OCI-LY1 (cell line): ENCODE measurements around the gene DRD2.

Experiments
- H2AFZ ChIP-seq: fragments of 200-600 bp; sonication (generic), shearing (Covaris generic); 2 replicates; pipeline ENCODE4 v1.6.0; 2014; ENCODE audit warnings: antibody characterized with exemption, mild to moderate bottlenecking, low read length
- H3F3A ChIP-seq: fragments of 200-600 bp; sonication (generic), shearing (Covaris generic); 2 replicates; pipeline ENCODE4 v1.6.0; 2014; ENCODE audit warnings: mild to moderate bottlenecking, antibody characterized with exemption, low read length, moderate library complexity; ENCODE audit not compliant: insufficient read depth
- H3K27ac ChIP-seq: fragments of 200-600 bp; sonication (generic); 2 replicates; pipeline ENCODE4 v1.5.1; 2014; ENCODE audit warnings: low read length, mixed run types, mild to moderate bottlenecking, low read depth; ENCODE audit not compliant: poor library complexity, severe bottlenecking
- H3K27me3 ChIP-seq: fragments of 200-600 bp; sonication (generic); 2 replicates; pipeline ENCODE4 v1.6.0; 2014; ENCODE audit warnings: antibody characterized with exemption, mild to moderate bottlenecking, low read length, moderate library complexity; ENCODE audit not compliant: insufficient read depth
- H3K36me3 ChIP-seq: fragments of 200-600 bp; sonication (generic); 2 replicates; pipeline ENCODE4 v1.6.1; 2014; ENCODE audit warnings: mild to moderate bottlenecking, antibody characterized with exemption, low read length, moderate library complexity, mixed read lengths; ENCODE audit not compliant: insufficient read depth
- H3K4me1 ChIP-seq: fragments of 200-600 bp; sonication (generic); 2 replicates; pipeline ENCODE4 v1.5.1; 2014; ENCODE audit warnings: mild to moderate bottlenecking, low read length, moderate library complexity; ENCODE audit not compliant: insufficient read depth, severe bottlenecking
- H3K4me2 ChIP-seq: fragments of 200-600 bp; sonication (generic), shearing (Covaris generic); 2 replicates; pipeline ENCODE4 v1.6.1; 2014; ENCODE audit warnings: low read length
- H3K4me3 ChIP-seq: fragments of 200-600 bp; sonication (generic); 2 replicates; pipeline ENCODE4 v1.5.1; 2014; ENCODE audit warnings: low read length, low read depth, mild to moderate bottlenecking, mixed read lengths; ENCODE audit not compliant: poor library complexity, severe bottlenecking
- H3K79me2 ChIP-seq: fragments of 200-600 bp; shearing (Covaris generic); 2 replicates; pipeline ENCODE4 v1.6.1; 2016; ENCODE audit warnings: mixed run types, low read length, mixed read lengths; ENCODE audit not compliant: insufficient read depth
- H3K9ac ChIP-seq: fragments of 200-600 bp; sonication (generic), shearing (Covaris generic); 2 replicates; pipeline ENCODE4 v1.6.1; 2014; ENCODE audit warnings: mild to moderate bottlenecking, low read length, mixed read lengths
- H3K9me2 ChIP-seq: fragments of 200-600 bp; sonication (generic), shearing (Covaris generic); 2 replicates; pipeline ENCODE4 v1.6.1; 2014; ENCODE audit warnings: low read depth, mild to moderate bottlenecking, low read length, mixed read lengths
- H3K9me3 ChIP-seq: fragments of 200-600 bp; shearing (Covaris generic); 2 replicates; pipeline ENCODE4 v1.6.1; 2014; ENCODE audit warnings: low read length, mixed read lengths
- H4K20me1 ChIP-seq: fragments of 200-600 bp; sonication (generic), shearing (Covaris generic); 2 replicates; pipeline ENCODE4 v1.6.0; 2016; ENCODE audit warnings: mild to moderate bottlenecking, low read length; ENCODE audit not compliant: insufficient read depth
- EZH2 ChIP-seq: fragments of 200-600 bp; sonication (generic), shearing (Covaris generic); IDR thresholded peaks from 2 replicates; pipeline ENCODE4 v1.8.0; 2017; ENCODE audit warnings: borderline replicate concordance, mixed run types, mild to moderate bottlenecking, antibody characterized with exemption, low read length, moderate library complexity, mixed read lengths
- TF ChIP-seq, protein P1 (sequence below): fragments of 200-600 bp; sonication (generic), shearing (Covaris generic); IDR thresholded peaks from 2 replicates; pipeline ENCODE4 v1.5.1; 2017; ENCODE audit warnings: mild to moderate bottlenecking, antibody characterized with exemption, low read length, moderate library complexity, mixed read lengths

DRD2 gene

DNA sequence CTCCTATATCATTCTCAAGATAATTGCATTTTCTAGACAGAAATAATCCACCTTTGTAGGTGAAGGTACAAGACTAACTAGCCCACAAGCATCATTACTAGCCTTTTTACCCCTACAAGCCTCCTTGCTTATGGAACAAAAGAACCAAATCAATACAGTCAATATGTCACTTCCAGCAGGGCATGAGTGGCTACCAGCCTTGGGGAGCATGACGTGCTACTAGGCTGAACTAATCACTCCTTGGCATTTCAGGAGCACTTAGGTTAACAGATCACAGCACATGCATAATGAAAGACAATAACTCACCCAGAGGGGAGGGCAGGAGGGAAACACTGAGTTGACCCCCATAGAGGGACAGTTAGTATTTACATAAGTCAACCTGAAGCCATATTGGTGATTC lies 2.7 kb downstream of the DRD2 start:
- H3K4me2 ChIP-seq, result no peak overlapping the region
- no peaks in the 10 kb centered on the region for H3F3A ChIP-seq
- H3K27ac ChIP-seq, result no peak overlapping the region
- no peak for TF ChIP-seq EZH2
- TF ChIP-seq, protein P1, sequence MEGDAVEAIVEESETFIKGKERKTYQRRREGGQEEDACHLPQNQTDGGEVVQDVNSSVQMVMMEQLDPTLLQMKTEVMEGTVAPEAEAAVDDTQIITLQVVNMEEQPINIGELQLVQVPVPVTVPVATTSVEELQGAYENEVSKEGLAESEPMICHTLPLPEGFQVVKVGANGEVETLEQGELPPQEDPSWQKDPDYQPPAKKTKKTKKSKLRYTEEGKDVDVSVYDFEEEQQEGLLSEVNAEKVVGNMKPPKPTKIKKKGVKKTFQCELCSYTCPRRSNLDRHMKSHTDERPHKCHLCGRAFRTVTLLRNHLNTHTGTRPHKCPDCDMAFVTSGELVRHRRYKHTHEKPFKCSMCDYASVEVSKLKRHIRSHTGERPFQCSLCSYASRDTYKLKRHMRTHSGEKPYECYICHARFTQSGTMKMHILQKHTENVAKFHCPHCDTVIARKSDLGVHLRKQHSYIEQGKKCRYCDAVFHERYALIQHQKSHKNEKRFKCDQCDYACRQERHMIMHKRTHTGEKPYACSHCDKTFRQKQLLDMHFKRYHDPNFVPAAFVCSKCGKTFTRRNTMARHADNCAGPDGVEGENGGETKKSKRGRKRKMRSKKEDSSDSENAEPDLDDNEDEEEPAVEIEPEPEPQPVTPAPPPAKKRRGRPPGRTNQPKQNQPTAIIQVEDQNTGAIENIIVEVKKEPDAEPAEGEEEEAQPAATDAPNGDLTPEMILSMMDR, result no peak
- H3K36me3 ChIP-seq, result no peaks in the 10 kb centered on the region
- H3K9ac ChIP-seq, result no peak overlapping the region
- no peak overlapping the region for H3K4me3 ChIP-seq
- H4K20me1 ChIP-seq, result no peaks in the 10 kb centered on the region
- no peaks in the 10 kb centered on the region for H3K4me1 ChIP-seq
- no peaks in the 10 kb centered on the region for H3K9me3 ChIP-seq
- no peaks in the 10 kb centered on the region for H3K9me2 ChIP-seq
- no peaks in the 10 kb centered on the region for H3K79me2 ChIP-seq
- no peak overlapping the region for H2AFZ ChIP-seq
- H3K27me3 ChIP-seq, result no peaks in the 10 kb centered on the region

GRCh38 chr11:113470233-113470632 lies 5.0 kb downstream of the DRD2 start:
- H3K27me3 ChIP-seq, result no peaks in the 10 kb centered on the region
- H3K79me2 ChIP-seq, result no peaks in the 10 kb centered on the region
- H3F3A ChIP-seq, result no peaks in the 10 kb centered on the region
- H3K4me3 ChIP-seq, result no peak overlapping the region
- H2AFZ ChIP-seq, result no peak overlapping the region
- H3K9me2 ChIP-seq, result no peaks in the 10 kb centered on the region
- H3K4me1 ChIP-seq, result no peaks in the 10 kb centered on the region
- H3K9ac ChIP-seq, result no peak overlapping the region
- no peaks in the 10 kb centered on the region for H4K20me1 ChIP-seq
- H3K4me2 ChIP-seq, result no peak overlapping the region
- TF ChIP-seq EZH2, result no peak
- TF ChIP-seq, protein P1, result no peak
- H3K9me3 ChIP-seq, result no peaks in the 10 kb centered on the region
- H3K36me3 ChIP-seq, result no peaks in the 10 kb centered on the region
- H3K27ac ChIP-seq, result no peak overlapping the region

- Histone ChIP-seq H3K9me2 (no peaks in the 10 kb centered on the region), H3K27me3 (no peaks in the 10 kb centered on the region), H3K27ac (no peak overlapping the region), H3F3A (no peaks in the 10 kb centered on the region), H2AFZ (no peak overlapping the region), H3K9ac (no peak overlapping the region), H3K4me2 (no peak overlapping the region), H4K20me1 (no peaks in the 10 kb centered on the region), H3K4me1 (no peaks in the 10 kb centered on the region), H3K36me3 (no peaks in the 10 kb centered on the region), H3K79me2 (no peaks in the 10 kb centered on the region), H3K9me3 (no peaks in the 10 kb centered on the region), H3K4me3 (no peak overlapping the region)
- no peak for TF ChIP-seq EZH2
- TF ChIP-seq, protein P1, result no peak
These were observed 6.4 kb downstream of the DRD2 start for GRCh38 chr11:113468726-113469345.
